Measurements from ENCODE around the gene CD248. TPM values are rescaled to one million over a fixed set of nuclear protein-coding genes. Genes with fewer than 3 reads are reported as not detected.

The CD248 gene
- total RNA-seq, 1 donor from 2014 or later = 26.7 TPM

DNA sequence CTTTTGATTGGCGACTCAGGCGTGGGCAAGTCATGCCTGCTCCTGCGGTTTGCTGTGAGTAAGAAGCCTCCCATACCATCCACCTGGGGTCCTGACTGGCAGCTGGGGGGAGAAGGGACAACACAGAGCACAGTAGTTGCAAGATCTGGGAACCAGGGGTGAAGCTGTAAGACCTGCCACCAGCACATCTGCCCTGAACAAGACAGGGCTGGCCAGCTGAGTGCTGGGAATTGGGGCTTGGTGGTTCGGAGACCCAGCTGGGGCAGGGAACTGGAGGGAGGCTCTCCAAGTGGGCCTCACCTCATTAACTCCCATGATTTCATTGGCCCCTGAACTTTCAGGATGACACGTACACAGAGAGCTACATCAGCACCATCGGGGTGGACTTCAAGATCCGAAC lies 45.0 kb downstream of the CD248 start:
- ATAC-seq = no peak
- no peak for DNase-seq (ENCODE audit: missing footprints)
- intact Hi-C loops (cut with DNase I) = no loop called here

DNA sequence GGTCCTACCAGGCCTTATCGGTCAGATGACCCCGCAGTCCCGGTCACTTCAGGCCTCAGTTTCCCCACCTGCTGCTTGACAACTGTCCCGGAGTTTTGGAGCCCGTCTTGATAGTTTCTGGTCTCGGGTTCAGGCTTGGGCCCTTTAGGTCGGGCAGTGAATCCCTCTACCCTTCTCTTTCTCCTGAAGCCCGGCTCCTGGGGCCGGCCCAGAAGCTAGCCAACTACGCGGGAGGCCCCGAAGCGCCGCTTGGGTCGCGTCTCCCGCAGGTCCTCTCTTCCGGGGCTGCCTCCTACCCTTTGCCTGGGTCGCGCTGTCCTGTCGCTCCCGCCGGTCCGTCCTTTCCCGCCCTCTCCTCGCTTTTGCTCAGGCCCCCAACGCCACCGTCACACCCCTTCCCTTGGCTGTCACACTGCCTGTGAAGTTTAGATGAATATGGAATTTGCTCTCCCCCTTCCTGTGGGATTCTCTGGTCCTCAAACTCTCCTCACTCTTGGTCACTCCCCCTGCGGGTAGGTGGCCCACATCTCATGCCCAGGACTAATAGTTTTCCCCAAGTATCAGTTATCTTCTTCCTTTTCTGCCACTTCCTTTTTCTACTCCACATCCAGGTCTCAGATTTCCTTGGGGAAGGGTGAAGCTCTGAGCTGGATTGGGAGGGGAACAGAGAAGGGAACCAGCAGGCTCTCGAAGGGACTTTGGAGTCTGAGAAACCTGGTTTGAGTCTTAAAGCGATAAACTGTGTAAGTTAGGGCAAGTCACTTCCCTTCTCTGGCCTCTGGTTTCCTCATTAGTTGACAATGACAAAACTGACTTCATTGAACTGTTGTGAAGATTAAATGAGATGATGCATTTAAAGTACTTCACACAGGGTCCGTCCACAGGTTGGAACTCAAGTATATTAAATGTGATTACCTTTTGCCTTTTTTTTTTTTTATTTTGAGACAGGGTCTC lies 47.6 kb downstream of the CD248 start:
- ATAC-seq (no peak), DNase-seq (ENCODE audit: missing footprints) (no peak)
- intact Hi-C loops (cut with DNase I) = no loop called here

GRCh38 chr11:66268244-66268951 lies 48.4 kb downstream of the CD248 start, which contains the start of gene RAB1B:
RAB1B (plus strand) TSS chr11:66268639; CDS start chr11:66268680, 41 bp downstream.
- ATAC-seq (peak; percentile 94), DNase-seq (ENCODE audit: missing footprints) (peak; percentile 100)
- intact Hi-C loops (cut with DNase I) = no loop called here

GRCh38 chr11:66267379-66268243 lies 49.2 kb downstream of the CD248 start:
- intact Hi-C loops (cut with DNase I) = no loop called here
- peak; percentile 88 for ATAC-seq

GRCh38 chr11:66267039-66267378 lies 49.8 kb downstream of the CD248 start:
- DNase-seq (ENCODE audit: missing footprints) (no peak), ATAC-seq (no peak)
- intact Hi-C loops (cut with DNase I) = no loop called here

More at GRCh38 chr11:66267379-66268243, 49.2 kb downstream of the CD248 start:
- DNase-seq (ENCODE audit: missing footprints) = peak; percentile 95

DNA sequence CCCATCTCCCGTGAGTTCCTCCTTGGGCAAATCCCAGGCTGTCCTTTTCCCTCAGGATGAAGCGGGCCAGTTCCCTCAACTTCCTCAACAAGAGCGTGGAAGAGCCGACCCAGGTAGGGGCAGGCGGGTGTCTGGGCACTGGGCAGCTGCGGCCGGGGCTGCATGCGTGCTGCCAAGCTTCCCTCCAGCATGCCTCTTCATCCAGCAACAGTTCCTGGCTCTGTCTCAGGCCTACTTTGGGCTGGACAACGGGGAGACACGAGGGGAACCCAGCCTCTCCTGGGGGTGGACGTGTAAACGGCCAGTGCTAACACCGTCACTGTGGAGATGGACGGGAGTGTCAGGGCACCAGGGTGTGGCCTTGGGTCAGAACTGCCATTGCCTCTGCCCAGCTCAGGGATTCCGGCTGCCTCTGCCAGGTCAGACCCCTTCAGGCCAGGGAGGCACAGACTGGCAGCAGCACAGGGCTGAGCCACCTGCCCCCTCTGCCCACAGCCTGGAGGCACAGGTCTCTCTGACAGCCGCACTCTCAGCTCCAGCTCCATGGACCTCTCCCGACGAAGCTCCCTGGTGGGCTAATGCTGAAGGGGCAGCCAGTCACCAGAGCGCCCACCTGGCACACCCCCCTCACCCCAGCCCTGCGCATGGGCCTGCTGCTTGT lies 50.3 kb downstream of the CD248 start:
- ATAC-seq (no peak), DNase-seq (ENCODE audit: missing footprints) (no peak)
- intact Hi-C loops (cut with DNase I) = no loop called here

GRCh38 chr11:66265531-66266377 lies 51.1 kb downstream of the CD248 start:
- ATAC-seq (no peak), DNase-seq (ENCODE audit: missing footprints) (no peak)
- intact Hi-C loops (cut with DNase I) = no loop called here

GRCh38 chr11:66264914-66265313 lies 51.9 kb downstream of the CD248 start:
- ATAC-seq (no peak), DNase-seq (ENCODE audit: missing footprints) (no peak)
- intact Hi-C loops (cut with DNase I) = no loop called here

Other genes starting within 250 kb of the CD248 start
- gene PACS1, start 246.8 kb downstream of the CD248 start, total RNA-seq = 50.7 TPM
- 35.3 TPM for gene KLC2, start 59.3 kb downstream of the CD248 start, total RNA-seq
- 125 TPM for gene RAB1B, start 48.4 kb downstream of the CD248 start, total RNA-seq
- not detected for gene CNIH2, start 38.9 kb downstream of the CD248 start, total RNA-seq
- 48.7 TPM for gene YIF1A, start 27.9 kb downstream of the CD248 start, total RNA-seq
- 0.14 TPM for gene TMEM151A, start 25.1 kb downstream of the CD248 start, total RNA-seq
- 1.6 TPM for gene RIN1, start 19.4 kb upstream of the CD248 start, total RNA-seq
- gene BRMS1, start 28.1 kb upstream of the CD248 start, total RNA-seq = 14.6 TPM
- 49.0 TPM for gene B4GAT1, start 30.6 kb upstream of the CD248 start, total RNA-seq
- 16.8 TPM for gene SLC29A2, start 54.7 kb upstream of the CD248 start, total RNA-seq
- gene NPAS4, start 104.0 kb upstream of the CD248 start, total RNA-seq = not detected
- 58.7 TPM for gene MRPL11, start 121.8 kb upstream of the CD248 start, total RNA-seq
- gene PELI3, start 149.9 kb upstream of the CD248 start, total RNA-seq = 8.4 TPM
- 15.8 TPM for gene DPP3, start 163.4 kb upstream of the CD248 start, total RNA-seq
- 20.9 TPM for gene BBS1, start 193.6 kb upstream of the CD248 start, total RNA-seq
- 4.0 TPM for gene ZDHHC24, start 229.0 kb upstream of the CD248 start, total RNA-seq
- gene ACTN3, start 229.9 kb upstream of the CD248 start, total RNA-seq = not detected